NB4 (cell line): ENCODE results near the gene LMO7.

Experiments used
- CTCF ChIP-seq: IDR thresholded peaks from one replicate; pipeline ENCODE4 v1.5.1; 2012; ENCODE audit warnings: low read depth, low read length
- POLR2A ChIP-seq: IDR thresholded peaks from 2 replicates; pipeline ENCODE4 v1.6.1; 2011; ENCODE audit warnings: mild to moderate bottlenecking; ENCODE audit not compliant: insufficient read length; ENCODE audit errors: extremely low read depth

- TF ChIP-seq CTCF (no peak), POLR2A (no peak)
Observed at GRCh38 chr13:75685239-75685697, 49.1 kb downstream of the LMO7 start.
